GM08714 (cell line): ENCODE results near the gene DGKQ.

Experiments
- H3K4me3 ChIP-seq: fragments of 200-500 bp; sonication (Bioruptor generic); 2 replicates; pipeline ENCODE4 v1.5.1; 2014; ENCODE audit warnings: mild to moderate bottlenecking, low read length, inconsistent platforms
- ZNF274 ChIP-seq: IDR thresholded peaks from 2 replicates; pipeline ENCODE4 v1.6.1; 2012; ENCODE audit warnings: mild to moderate bottlenecking, low read depth, low read length

Gene DGKQ, protein sequence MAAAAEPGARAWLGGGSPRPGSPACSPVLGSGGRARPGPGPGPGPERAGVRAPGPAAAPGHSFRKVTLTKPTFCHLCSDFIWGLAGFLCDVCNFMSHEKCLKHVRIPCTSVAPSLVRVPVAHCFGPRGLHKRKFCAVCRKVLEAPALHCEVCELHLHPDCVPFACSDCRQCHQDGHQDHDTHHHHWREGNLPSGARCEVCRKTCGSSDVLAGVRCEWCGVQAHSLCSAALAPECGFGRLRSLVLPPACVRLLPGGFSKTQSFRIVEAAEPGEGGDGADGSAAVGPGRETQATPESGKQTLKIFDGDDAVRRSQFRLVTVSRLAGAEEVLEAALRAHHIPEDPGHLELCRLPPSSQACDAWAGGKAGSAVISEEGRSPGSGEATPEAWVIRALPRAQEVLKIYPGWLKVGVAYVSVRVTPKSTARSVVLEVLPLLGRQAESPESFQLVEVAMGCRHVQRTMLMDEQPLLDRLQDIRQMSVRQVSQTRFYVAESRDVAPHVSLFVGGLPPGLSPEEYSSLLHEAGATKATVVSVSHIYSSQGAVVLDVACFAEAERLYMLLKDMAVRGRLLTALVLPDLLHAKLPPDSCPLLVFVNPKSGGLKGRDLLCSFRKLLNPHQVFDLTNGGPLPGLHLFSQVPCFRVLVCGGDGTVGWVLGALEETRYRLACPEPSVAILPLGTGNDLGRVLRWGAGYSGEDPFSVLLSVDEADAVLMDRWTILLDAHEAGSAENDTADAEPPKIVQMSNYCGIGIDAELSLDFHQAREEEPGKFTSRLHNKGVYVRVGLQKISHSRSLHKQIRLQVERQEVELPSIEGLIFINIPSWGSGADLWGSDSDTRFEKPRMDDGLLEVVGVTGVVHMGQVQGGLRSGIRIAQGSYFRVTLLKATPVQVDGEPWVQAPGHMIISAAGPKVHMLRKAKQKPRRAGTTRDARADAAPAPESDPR

DNA sequence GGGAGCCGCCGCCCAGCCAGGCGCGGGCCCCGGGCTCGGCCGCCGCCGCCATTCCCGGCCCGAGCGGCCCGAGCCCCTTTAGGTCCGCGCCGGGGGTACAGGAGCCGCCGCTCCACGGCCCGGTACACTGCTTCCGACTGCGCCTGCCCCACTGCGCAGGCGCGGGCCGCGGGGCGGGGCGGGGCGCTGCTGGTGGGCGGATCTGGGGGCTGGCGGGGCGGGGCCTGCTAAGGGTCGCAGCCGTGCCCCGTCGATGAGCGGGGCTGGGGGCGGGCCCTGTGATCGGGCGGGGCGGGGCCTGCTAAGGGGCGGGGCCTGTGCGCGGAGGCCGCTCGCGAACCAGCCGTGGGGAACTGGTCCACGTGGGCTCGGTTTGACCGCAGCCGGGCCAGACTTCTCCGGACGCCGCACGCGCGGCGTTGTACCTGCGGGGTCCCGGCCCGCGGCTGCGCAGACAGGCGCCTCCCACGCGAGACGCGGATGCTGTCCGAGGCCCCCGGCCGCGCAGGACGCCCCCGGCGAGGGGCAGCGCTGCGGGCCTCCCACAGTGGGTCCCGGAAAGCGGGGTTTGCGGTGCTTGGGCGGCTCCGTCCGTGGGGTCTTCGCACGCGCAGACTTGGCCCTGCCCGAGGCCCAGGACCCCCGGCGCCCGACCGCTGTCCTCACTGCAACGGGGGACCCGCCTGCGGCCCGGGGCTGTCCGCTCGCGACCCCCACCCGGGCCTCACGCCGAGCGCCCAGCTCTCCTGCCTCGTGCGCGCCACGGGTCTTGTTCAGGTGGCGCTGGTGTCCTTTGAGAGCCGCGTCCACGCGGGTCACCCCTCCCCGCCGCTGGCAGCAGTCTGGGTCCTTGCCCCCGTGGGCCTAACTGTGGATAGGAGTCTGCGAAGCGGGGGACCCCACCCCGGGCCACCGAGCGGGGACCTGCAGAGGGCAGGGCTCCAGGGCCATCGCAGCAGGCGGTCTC, at the start of gene DGKQ:
TSS of gene DGKQ (minus strand) at position 139 of the 967 bp plus-strand sequence. CDS start at position 52, 87 bp downstream.
- peak within 1 kb of the TSS; percentile 80 for H3K4me3 ChIP-seq
- TF ChIP-seq ZNF274: no peak

- no peak for TF ChIP-seq ZNF274
These were observed 49.3 kb upstream of the DGKQ start for GRCh38 chr4:1022739-1023066.

DNA sequence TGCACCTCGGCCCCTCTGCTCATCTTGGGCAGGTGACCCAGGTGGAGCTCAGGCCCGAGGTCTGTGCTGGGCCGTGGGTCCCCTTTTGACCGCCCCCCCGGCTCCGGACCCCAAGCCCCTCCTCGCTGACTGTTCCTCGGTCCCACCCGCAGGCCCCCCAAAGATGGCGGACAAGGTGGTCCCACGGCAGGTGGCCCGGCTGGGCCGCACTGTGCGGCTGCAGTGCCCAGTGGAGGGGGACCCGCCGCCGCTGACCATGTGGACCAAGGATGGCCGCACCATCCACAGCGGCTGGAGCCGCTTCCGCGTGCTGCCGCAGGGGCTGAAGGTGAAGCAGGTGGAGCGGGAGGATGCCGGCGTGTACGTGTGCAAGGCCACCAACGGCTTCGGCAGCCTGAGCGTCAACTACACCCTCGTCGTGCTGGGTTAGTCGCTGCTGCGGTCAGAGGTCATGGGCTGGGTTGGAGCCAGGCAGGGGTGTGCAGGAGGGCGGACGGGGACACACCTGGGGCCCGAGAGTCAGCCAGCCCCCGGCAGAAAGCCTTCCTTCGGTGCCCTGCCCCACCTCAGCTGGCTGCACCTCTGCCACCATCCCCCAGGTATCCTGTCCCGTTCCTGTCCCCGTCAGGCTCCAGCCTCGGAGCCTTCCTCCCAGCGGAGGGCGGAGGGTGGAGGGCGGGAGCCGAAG, 48.8 kb upstream of the DGKQ start:
- H3K4me3 ChIP-seq: no peak overlapping the region
- no peak for TF ChIP-seq ZNF274

More at GRCh38 chr4:1022739-1023066, 49.3 kb upstream of the DGKQ start:
- no peak overlapping the region for H3K4me3 ChIP-seq

- TF ChIP-seq ZNF274: no peak
- H3K4me3 ChIP-seq: no peak overlapping the region
These were observed 48.1 kb upstream of the DGKQ start for GRCh38 chr4:1021386-1022050.

DNA sequence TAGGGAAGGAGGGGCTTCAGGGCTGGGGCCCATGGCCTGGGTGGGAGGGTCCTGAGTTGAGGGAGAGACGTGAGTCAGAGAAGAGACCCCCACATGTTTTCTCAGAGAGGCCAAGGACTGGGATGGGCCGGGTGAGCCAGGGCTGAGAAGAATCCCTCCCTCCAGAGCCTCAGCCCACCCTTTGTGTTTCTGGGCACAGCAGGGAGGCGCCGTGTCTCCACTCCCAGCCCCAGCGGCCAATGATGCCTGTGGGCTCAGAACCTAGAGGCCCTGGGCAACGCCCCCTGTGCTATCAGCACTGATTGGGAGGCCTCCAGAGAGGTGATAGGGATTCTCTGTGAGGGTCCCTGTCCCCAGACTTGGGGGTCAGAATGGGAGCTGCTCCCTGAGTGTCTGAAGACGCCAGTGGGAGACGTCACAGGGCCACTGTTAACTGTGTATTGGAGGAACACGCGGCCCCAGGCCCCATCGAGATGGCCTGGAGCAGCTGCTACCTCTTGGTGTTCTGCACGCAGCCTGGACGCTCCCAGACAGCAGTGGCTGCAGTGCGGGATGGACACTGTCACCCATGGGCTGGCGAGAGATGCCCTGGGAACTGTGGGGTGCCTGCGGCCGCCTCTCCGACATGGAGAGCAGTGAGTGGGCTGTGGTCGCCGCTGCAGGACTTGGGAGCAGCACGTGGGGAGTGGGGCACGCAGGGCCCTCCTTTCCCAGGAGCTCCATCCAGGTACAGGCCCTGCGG, 46.5 kb upstream of the DGKQ start:
- H3K4me3 ChIP-seq: no peak overlapping the region
- TF ChIP-seq ZNF274: no peak

DNA sequence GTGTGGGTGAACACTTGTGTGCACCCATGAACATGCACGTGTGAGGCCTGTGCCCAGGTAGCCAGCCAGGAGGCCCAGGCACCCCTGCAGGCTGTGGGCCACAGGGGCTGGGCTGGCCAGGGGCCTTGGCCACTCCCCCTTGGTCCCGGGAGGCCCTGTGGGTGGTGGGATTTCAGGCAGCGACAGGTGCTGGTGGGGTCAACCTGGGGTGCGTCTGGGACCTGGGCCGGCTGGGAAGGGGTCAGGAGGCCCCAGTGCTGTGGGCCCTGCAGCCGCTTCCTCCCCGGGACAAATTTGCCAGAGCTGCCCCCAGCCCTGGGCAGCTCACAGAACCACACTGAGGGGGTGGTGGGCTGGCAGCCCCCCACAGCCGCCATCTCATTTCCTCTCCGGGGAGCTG, 46.0 kb upstream of the DGKQ start:
- no peak for TF ChIP-seq ZNF274
- H3K4me3 ChIP-seq: no peak overlapping the region

DNA sequence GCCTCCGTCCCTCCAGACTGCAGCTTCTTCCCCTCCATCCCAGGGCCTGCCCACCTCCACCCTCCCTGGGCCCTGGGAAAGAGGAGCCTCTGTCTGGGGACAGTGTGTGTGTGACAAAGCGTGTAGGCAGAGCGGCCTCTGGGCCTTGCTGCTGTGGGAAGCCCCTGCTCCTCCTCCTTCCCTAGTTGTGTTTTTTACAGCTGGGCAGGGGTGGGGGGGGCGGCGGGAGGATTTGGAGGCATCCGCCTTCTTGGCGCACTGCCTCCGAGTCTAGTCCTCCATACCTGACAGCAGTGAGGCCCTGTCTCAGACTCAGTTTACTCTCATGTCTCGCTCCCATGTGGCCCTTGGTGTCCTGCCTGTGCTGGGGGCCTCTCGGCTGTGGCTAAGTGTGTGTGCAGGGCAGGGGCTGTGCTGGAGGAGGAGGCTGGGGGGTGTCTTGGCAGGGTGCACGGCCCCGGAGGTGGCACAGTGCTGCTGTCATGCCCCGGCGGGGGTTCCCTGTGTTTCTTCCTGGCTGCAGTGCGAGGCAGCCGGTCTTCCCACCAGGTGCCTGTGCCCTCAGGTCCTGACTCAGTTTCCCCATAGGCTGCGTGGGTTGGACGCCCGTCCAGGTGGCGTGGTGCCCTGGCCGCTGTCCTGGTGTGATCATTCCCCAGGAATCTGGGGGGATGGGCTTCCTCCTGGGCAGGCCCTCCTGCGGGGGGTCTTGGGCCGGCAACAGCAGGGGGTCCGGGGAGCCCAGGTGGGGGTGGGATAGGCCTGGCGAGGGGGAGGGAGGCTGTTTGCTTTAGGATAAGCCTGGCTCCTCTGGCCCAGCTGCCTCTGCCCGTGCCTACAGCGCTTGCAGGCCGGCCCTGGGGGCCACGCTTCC, 45.0 kb upstream of the DGKQ start:
- no peak overlapping the region for H3K4me3 ChIP-seq
- no peak for TF ChIP-seq ZNF274

- no peak overlapping the region for H3K4me3 ChIP-seq
- no peak for TF ChIP-seq ZNF274
These were observed 44.3 kb upstream of the DGKQ start for GRCh38 chr4:1017706-1018105.

GRCh38 chr4:1017211-1017610, 43.8 kb upstream of the DGKQ start:
- H3K4me3 ChIP-seq: no peak overlapping the region
- TF ChIP-seq ZNF274: no peak

- H3K4me3 ChIP-seq: no peak overlapping the region
- TF ChIP-seq ZNF274: no peak
These were observed 42.4 kb upstream of the DGKQ start for GRCh38 chr4:1015746-1016145.

- TF ChIP-seq ZNF274: no peak
- no peak overlapping the region for H3K4me3 ChIP-seq
These were observed 41.8 kb upstream of the DGKQ start for GRCh38 chr4:1015179-1015578.
